ENCODE measurements around the gene VRK2.

- TF ChIP-seq, protein P1, sequence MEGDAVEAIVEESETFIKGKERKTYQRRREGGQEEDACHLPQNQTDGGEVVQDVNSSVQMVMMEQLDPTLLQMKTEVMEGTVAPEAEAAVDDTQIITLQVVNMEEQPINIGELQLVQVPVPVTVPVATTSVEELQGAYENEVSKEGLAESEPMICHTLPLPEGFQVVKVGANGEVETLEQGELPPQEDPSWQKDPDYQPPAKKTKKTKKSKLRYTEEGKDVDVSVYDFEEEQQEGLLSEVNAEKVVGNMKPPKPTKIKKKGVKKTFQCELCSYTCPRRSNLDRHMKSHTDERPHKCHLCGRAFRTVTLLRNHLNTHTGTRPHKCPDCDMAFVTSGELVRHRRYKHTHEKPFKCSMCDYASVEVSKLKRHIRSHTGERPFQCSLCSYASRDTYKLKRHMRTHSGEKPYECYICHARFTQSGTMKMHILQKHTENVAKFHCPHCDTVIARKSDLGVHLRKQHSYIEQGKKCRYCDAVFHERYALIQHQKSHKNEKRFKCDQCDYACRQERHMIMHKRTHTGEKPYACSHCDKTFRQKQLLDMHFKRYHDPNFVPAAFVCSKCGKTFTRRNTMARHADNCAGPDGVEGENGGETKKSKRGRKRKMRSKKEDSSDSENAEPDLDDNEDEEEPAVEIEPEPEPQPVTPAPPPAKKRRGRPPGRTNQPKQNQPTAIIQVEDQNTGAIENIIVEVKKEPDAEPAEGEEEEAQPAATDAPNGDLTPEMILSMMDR (conservative IDR thresholded peaks at IDR 0.05): no peak
- no peak for TF ChIP-seq ZFX (IDR thresholded peaks at IDR 0.05)
These were observed 4.8 kb downstream of the VRK2 start for GRCh38 chr2:58051445-58051844.

All from C4-2B (cell line).